Thoracic aorta (tissue), 2 donors: ENCODE data around the gene CCDC73. TPM values are rescaled to one million over a fixed set of nuclear protein-coding genes. Genes with fewer than 3 reads are reported as not detected.

ENCODE experiments used
- ATAC-seq: fragments of 150-250 bp; one replicate; pipeline ENCODE4 v1.8.0; 2017; ENCODE audit warnings: low read depth; ENCODE audit not compliant: insufficient number of reproducible peaks, low FRiP score
- DNase-seq: peaks from one replicate; pipeline ENCODE4 v3.0.0-alpha.2; 2020; ENCODE audit warnings: low spot score
- H3K27ac ChIP-seq, 2 donors: fragments of 200-600 bp; sonication (generic); 1 replicate in 1 of 2; 2 replicates in 1 of 2; pipeline ENCODE4 v1.5.1; 2016; ENCODE audit warnings: mild to moderate bottlenecking in 2 of 2, moderate library complexity in 2 of 2
- H3K27me3 ChIP-seq: fragments of 200-600 bp; sonication (generic); replicated peaks from 2 replicates; pipeline ENCODE4 v1.6.0; 2016; ENCODE audit warnings: mild to moderate bottlenecking; ENCODE audit not compliant: insufficient read depth
- H3K36me3 ChIP-seq: fragments of 200-600 bp; sonication (generic); one replicate; pipeline ENCODE4 v1.5.1; 2016
- H3K4me1 ChIP-seq, 2 donors: fragments of 200-600 bp; sonication (generic); 1 replicate in 1 of 2; 2 replicates in 1 of 2; pipeline versions ENCODE4 v1.5.1 to v1.6.0; 2016; ENCODE audit warnings: low read depth in 2 of 2, mild to moderate bottlenecking in 1 of 2; ENCODE audit not compliant: control insufficient read depth in 1 of 2
- H3K4me3 ChIP-seq: fragments of 200-600 bp; sonication (generic); 2 replicates; pipeline ENCODE4 v1.5.1; 2016; ENCODE audit warnings: mild to moderate bottlenecking
- H3K9me3 ChIP-seq: fragments of 200-600 bp; sonication (generic); 2 replicates; pipeline ENCODE4 v1.5.1; 2016
- total RNA-seq, 2 donors: library from RNA; depleted of rRNA; stranded (reverse); fragments of >200 nt; gene quantifications; one replicate each; pipeline versions ENCODE4 v1.1.0 to v1.2.3, GENCODE V29; 2016
- TF ChIP-seq, protein P1 (sequence below): fragments of 200-600 bp; sonication (generic); IDR thresholded peaks from one replicate; pipeline ENCODE4 v1.5.1; 2019; ENCODE audit warnings: antibody characterized with exemption

CCDC73 gene
- total RNA-seq, 2 donors from 2014 or later = 0.28 TPM; not detected in 1

DNA sequence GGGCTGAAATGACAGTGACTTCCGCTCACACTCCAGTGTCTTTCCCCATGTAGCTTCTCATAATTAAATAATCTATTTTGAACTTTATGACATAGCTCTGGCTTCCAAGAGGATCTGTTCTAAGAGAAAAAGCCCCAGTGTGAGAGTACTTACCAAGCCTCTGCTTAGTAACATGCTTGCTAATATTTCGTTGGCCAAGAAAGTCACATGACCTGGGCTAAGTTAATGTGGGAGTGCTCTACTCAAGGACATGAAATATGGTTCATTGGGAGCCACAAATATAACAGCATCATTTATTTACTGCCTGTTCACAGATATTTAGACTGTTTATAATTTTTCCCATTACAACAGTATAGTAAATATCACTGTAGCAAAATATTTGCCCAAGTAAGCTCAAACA is 42.5 kb downstream of the CCDC73 start:
- H3K27me3 ChIP-seq = no peaks in the 10 kb centered on the region
- ATAC-seq = no peak

DNA sequence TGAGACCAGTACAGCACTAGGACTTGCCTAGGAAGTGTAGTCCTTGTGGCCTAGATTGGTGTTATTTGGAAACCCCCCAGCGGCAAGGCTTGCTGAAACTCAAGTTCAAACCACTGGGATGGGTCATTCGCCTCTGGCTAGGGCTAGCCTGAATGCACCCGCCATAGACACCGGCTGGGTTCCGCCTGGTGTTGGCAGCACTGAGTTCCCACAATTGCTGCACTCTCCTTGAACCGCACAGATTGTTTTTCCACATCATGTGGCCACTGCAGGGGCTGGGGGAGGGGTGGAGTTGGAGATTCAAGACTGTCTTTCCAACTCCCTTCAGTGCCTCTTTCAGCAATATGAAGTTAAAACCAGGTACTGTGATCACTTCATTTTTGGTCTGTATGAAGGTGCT is 43.1 kb downstream of the CCDC73 start:
- TF ChIP-seq, protein P1, sequence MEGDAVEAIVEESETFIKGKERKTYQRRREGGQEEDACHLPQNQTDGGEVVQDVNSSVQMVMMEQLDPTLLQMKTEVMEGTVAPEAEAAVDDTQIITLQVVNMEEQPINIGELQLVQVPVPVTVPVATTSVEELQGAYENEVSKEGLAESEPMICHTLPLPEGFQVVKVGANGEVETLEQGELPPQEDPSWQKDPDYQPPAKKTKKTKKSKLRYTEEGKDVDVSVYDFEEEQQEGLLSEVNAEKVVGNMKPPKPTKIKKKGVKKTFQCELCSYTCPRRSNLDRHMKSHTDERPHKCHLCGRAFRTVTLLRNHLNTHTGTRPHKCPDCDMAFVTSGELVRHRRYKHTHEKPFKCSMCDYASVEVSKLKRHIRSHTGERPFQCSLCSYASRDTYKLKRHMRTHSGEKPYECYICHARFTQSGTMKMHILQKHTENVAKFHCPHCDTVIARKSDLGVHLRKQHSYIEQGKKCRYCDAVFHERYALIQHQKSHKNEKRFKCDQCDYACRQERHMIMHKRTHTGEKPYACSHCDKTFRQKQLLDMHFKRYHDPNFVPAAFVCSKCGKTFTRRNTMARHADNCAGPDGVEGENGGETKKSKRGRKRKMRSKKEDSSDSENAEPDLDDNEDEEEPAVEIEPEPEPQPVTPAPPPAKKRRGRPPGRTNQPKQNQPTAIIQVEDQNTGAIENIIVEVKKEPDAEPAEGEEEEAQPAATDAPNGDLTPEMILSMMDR = no peak
- no peaks in the 10 kb centered on the region for H3K9me3 ChIP-seq
- no peak for DNase-seq
- no peak for ATAC-seq
- no peak overlapping the region for H3K27ac ChIP-seq
- no peaks in the 10 kb centered on the region for H3K27me3 ChIP-seq
- no peaks in the 10 kb centered on the region for H3K36me3 ChIP-seq
- no peaks in the 10 kb centered on the region for H3K4me1 ChIP-seq
- H3K4me3 ChIP-seq = no peak overlapping the region

More for the DNA sequence above, 42.5 kb downstream of the CCDC73 start:
- DNase-seq = no peak
- no peaks in the 10 kb centered on the region for H3K9me3 ChIP-seq
- H3K4me3 ChIP-seq = no peak overlapping the region
- no peak overlapping the region for H3K27ac ChIP-seq
- no peaks in the 10 kb centered on the region for H3K36me3 ChIP-seq
- TF ChIP-seq, protein P1 = no peak
- no peaks in the 10 kb centered on the region for H3K4me1 ChIP-seq

DNA sequence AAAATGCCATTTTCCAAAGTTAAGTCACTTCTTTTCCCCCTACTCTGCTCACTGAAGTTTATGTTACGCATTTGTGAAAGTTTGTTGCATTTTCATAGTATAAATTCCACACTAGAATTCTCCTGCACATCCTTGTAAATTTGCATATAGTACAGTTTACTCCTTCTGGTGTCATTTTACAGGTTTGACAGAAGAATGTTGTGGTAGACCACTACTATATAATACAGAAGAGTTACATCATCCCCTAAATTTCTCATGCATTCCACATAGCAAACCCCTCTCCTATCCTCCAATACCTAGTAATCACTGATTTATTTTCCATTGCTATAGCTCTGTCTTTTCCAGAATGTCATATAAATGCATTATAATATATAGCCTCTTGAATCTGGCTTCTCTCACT is 64.5 kb downstream of the CCDC73 start:
- no peak for DNase-seq
- TF ChIP-seq, protein P1 = no peak
- H3K4me3 ChIP-seq = no peak overlapping the region

DNA sequence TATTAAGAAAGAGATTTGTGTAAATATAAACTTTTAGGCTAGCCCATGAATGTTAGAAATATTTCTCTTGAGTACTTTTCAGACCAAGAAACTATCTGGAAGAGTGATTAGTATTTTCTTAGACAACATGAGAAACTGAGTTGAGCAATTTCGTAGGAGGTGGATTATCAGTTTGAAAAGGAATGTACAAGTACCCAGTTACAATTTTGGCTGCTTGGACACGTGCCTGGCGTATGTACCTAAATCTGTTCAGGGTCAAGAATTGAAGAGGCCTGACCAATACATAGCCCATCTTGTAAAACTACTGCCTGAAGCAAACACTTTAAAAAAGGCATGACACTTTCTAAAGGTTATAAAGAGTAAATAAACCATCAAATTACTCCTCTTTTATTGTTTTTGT is 71.1 kb downstream of the CCDC73 start:
- DNase-seq (no peak), ATAC-seq (no peak)
- no peaks in the 10 kb centered on the region for H3K9me3 ChIP-seq

More for the DNA sequence above, 64.5 kb downstream of the CCDC73 start:
- Histone ChIP-seq H3K27ac (no peak overlapping the region), H3K4me1 (no peaks in the 10 kb centered on the region), H3K27me3 (no peaks in the 10 kb centered on the region), H3K9me3 (peaks cover 4% of the 10 kb centered on the region), H3K36me3 (no peaks in the 10 kb centered on the region)
- ATAC-seq = no peak

DNA sequence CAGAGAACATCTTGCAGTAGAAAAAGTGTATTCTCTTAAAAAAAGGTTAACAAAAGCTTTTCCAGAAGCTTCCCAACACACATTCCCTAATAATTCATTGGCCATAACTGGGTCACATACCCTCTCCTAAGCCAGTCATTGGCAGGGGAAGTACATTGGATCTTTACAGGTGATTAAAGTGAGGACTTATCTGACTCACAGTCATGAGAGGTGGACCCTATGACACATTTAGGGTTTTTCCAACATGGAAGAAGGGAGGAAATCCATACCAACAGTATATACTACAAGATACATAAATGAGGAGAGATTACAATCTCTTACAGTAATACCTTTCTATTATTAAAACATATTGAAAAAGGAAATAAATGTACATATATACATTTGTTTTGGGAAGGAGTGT is 72.2 kb downstream of the CCDC73 start:
- no peaks in the 10 kb centered on the region for H3K9me3 ChIP-seq
- DNase-seq (no peak), ATAC-seq (no peak)
- TF ChIP-seq, protein P1 = no peak
- no peaks in the 10 kb centered on the region for H3K4me1 ChIP-seq
- H3K36me3 ChIP-seq = no peaks in the 10 kb centered on the region
- no peak overlapping the region for H3K27ac ChIP-seq
- no peaks in the 10 kb centered on the region for H3K27me3 ChIP-seq
- no peak overlapping the region for H3K4me3 ChIP-seq

More for the DNA sequence above, 71.1 kb downstream of the CCDC73 start:
- Histone ChIP-seq H3K4me1 (no peaks in the 10 kb centered on the region), H3K4me3 (no peak overlapping the region), H3K36me3 (no peaks in the 10 kb centered on the region), H3K27me3 (no peaks in the 10 kb centered on the region), H3K27ac (no peak overlapping the region)
- TF ChIP-seq, protein P1 = no peak
